Loucy (cell line): ENCODE results near the gene RARB.

ENCODE experiments used
- H2AFZ ChIP-seq: fragments of 200-600 bp; sonication (generic); 2 replicates; pipeline ENCODE4 v1.6.0; 2016; ENCODE audit warnings: antibody characterized with exemption, mild to moderate bottlenecking, low read length, moderate library complexity
- H3F3A ChIP-seq: fragments of 200-600 bp; 2 replicates; pipeline ENCODE4 v1.6.0; 2016; ENCODE audit warnings: antibody characterized with exemption, low read depth, mild to moderate bottlenecking
- H3K27me3 ChIP-seq: fragments of 200-600 bp; sonication (generic); 2 replicates; pipeline ENCODE4 v1.6.1; 2014; ENCODE audit warnings: low read length, mild to moderate bottlenecking; ENCODE audit not compliant: insufficient read depth, poor library complexity, severe bottlenecking
- H3K36me3 ChIP-seq: fragments of 200-600 bp; sonication (generic); 2 replicates; pipeline ENCODE4 v1.6.1; 2016; ENCODE audit warnings: low read length; ENCODE audit not compliant: insufficient read depth
- H3K4me1 ChIP-seq: fragments of 200-600 bp; sonication (generic); 2 replicates; pipeline ENCODE4 v1.5.1; 2014; ENCODE audit warnings: low read length, mild to moderate bottlenecking; ENCODE audit not compliant: insufficient read depth, poor library complexity, severe bottlenecking
- H3K4me2 ChIP-seq: fragments of 200-600 bp; sonication (generic); 2 replicates; pipeline ENCODE4 v1.6.0; 2014; ENCODE audit warnings: antibody characterized with exemption, low read length, low read depth, mild to moderate bottlenecking; ENCODE audit not compliant: poor library complexity, severe bottlenecking
- H3K4me3 ChIP-seq: fragments of 200-600 bp; sonication (generic); 2 replicates; pipeline ENCODE4 v1.5.1; 2014; ENCODE audit warnings: low read length, mild to moderate bottlenecking, mixed read lengths; ENCODE audit not compliant: poor library complexity, severe bottlenecking
- H3K79me2 ChIP-seq: fragments of 200-600 bp; sonication (generic); 2 replicates; pipeline ENCODE4 v1.6.1; 2014; ENCODE audit warnings: low read length; ENCODE audit not compliant: insufficient read depth
- H3K9ac ChIP-seq: fragments of 200-600 bp; sonication (generic); 2 replicates; pipeline ENCODE4 v1.6.0; 2014; ENCODE audit warnings: mild to moderate bottlenecking, low read depth, low read length, moderate library complexity; ENCODE audit not compliant: poor library complexity, severe bottlenecking
- H3K9me2 ChIP-seq: fragments of 200-600 bp; sonication (generic); replicated peaks from 2 replicates; pipeline ENCODE4 v1.6.1; 2016; ENCODE audit warnings: low read depth, low read length, mixed read lengths
- H3K9me3 ChIP-seq: fragments of 200-600 bp; sonication (generic); 2 replicates; pipeline ENCODE4 v1.6.1; 2014; ENCODE audit warnings: mild to moderate bottlenecking, antibody characterized with exemption, low read length, low read depth; ENCODE audit not compliant: insufficient read depth
- H4K20me1 ChIP-seq: fragments of 200-600 bp; sonication (generic); 2 replicates; pipeline ENCODE4 v1.6.0; 2014; ENCODE audit warnings: antibody characterized with exemption, low read length, mild to moderate bottlenecking; ENCODE audit not compliant: insufficient read depth, poor library complexity, severe bottlenecking
- EZH2phosphoT487 ChIP-seq: fragments of 200-600 bp; IDR thresholded peaks from 2 replicates; pipeline ENCODE4 v1.6.1; 2018; ENCODE audit warnings: antibody characterized with exemption, mild to moderate bottlenecking, moderate library complexity, borderline replicate concordance
- TF ChIP-seq, protein P1 (sequence below): fragments of 200-600 bp; sonication (generic); conservative IDR thresholded peaks from 2 replicates; pipeline ENCODE4 v1.5.1; 2014; ENCODE audit warnings: mild to moderate bottlenecking, antibody characterized with exemption, low read length

RARB gene

DNA sequence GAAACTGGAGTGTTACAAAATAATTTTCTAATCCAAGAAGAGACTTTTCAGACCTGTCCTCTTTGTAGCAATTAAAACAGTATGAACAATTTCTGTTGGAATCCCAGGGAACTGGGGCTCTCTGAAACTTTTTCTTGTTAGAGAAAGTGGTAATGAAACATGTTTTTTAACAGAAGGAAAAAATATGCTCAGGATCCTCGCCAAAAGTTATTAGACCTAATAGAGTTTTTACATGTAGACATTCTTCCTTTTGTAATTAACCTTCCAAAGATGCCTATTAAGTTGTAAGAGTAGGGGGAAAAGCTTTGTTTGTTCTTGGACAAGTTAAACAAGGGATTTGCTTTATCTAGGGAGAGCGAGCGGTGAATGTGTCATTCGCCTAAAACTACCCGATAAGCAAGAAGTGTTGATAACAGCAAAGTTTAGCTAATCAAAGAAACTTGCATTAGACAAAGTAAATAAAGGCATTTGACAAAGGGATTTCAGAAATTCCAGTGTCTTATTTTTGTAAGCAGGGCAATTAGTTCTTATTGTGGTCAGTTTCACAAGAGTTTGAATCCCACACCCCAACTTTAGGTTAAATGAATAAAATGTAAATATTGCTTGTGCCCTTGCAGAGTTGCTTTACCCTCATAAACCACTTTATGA, 2.3 kb downstream of the RARB start:
- Histone ChIP-seq H3K4me1 (no peaks in the 10 kb centered on the region), H3K9ac (no peak overlapping the region), H3K27me3 (no peaks in the 10 kb centered on the region), H3K9me2 (no peaks in the 10 kb centered on the region), H3F3A (no peaks in the 10 kb centered on the region), H2AFZ (no peak overlapping the region), H3K9me3 (no peaks in the 10 kb centered on the region), H4K20me1 (no peaks in the 10 kb centered on the region), H3K4me3 (no peak overlapping the region), H3K36me3 (no peaks in the 10 kb centered on the region), H3K79me2 (no peaks in the 10 kb centered on the region), H3K4me2 (no peak overlapping the region)
- TF ChIP-seq EZH2phosphoT487, result no peak
- TF ChIP-seq, protein P1, sequence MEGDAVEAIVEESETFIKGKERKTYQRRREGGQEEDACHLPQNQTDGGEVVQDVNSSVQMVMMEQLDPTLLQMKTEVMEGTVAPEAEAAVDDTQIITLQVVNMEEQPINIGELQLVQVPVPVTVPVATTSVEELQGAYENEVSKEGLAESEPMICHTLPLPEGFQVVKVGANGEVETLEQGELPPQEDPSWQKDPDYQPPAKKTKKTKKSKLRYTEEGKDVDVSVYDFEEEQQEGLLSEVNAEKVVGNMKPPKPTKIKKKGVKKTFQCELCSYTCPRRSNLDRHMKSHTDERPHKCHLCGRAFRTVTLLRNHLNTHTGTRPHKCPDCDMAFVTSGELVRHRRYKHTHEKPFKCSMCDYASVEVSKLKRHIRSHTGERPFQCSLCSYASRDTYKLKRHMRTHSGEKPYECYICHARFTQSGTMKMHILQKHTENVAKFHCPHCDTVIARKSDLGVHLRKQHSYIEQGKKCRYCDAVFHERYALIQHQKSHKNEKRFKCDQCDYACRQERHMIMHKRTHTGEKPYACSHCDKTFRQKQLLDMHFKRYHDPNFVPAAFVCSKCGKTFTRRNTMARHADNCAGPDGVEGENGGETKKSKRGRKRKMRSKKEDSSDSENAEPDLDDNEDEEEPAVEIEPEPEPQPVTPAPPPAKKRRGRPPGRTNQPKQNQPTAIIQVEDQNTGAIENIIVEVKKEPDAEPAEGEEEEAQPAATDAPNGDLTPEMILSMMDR, result no peak

DNA sequence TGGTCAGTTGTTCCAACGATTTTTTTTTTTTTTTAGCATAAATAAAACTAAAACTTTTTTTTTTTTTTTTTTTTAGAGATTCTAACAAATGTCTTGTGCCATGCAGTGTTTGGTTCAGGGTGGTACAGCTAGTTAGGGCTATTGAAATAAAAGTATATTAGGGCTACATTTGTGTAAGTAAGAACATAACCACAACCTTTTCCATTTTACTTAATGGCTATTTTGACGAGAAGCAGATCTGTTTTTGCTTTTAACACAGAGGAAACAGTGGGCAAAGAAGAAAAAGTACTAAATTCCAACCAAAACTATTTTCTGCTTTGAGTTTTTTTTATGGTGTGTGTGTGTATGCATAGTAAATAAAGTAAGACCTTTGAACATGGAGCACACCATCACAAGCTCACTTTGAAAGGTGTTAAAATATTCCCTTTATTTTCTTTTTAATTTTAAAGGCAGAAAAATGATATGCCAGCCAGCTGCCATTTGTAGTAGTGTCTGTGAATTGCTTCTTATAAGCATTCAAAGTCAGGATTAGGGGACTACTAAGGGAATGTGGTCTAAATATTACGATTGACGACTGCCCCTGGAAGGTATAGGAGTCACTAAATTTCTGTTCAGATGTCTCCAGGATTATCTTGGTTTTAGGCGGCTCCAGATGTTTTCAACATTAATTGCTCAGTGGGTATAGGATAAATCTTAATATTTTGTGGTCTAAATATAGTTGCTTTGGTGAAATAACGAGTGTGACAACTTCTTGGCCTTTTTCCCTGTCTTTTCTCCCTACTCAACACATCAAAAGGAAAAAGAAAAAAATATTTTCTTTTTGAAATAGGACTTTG, 3.1 kb downstream of the RARB start:
- Histone ChIP-seq H3K9me3 (no peaks in the 10 kb centered on the region), H3K9ac (no peak overlapping the region), H3F3A (no peaks in the 10 kb centered on the region), H3K4me3 (no peak overlapping the region), H4K20me1 (no peaks in the 10 kb centered on the region), H3K79me2 (no peaks in the 10 kb centered on the region), H3K4me1 (no peaks in the 10 kb centered on the region), H3K36me3 (no peaks in the 10 kb centered on the region), H2AFZ (no peak overlapping the region), H3K9me2 (no peaks in the 10 kb centered on the region), H3K4me2 (no peak overlapping the region), H3K27me3 (no peaks in the 10 kb centered on the region)
- TF ChIP-seq EZH2phosphoT487, result no peak
- TF ChIP-seq, protein P1, result no peak

- no peak overlapping the region for H3K9ac ChIP-seq
- no peak overlapping the region for H3K4me2 ChIP-seq
Measured at GRCh38 chr3:25432176-25432720, 4.2 kb downstream of the RARB start.

More at GRCh38 chr3:25432176-25432720, 4.2 kb downstream of the RARB start:
- no peak overlapping the region for H3K4me3 ChIP-seq
- no peaks in the 10 kb centered on the region for H3K36me3 ChIP-seq
- H2AFZ ChIP-seq, result no peak overlapping the region
- no peak for TF ChIP-seq EZH2phosphoT487
- TF ChIP-seq, protein P1, result no peak
- H3K27me3 ChIP-seq, result no peaks in the 10 kb centered on the region
- no peaks in the 10 kb centered on the region for H3K9me3 ChIP-seq
- H3K9me2 ChIP-seq, result no peaks in the 10 kb centered on the region
- H3F3A ChIP-seq, result no peaks in the 10 kb centered on the region
- H3K79me2 ChIP-seq, result no peaks in the 10 kb centered on the region
- H4K20me1 ChIP-seq, result no peaks in the 10 kb centered on the region
- H3K4me1 ChIP-seq, result no peaks in the 10 kb centered on the region
